ENCODE data around the gene ZAP70. TPM values are rescaled to one million over a fixed set of nuclear protein-coding genes. Genes with fewer than 3 reads are reported as not detected.
A peak's percentile ranks its signal among the peaks of the same experiment; 100 is the strongest.

ZAP70 gene
- total RNA-seq, 1 donor from 2014 or later = 0.37 TPM

- Mint-ChIP-seq H3K4me1 (ENCODE audit: low read depth) (no peaks in the 10 kb centered on the region), H3K27me3 (ENCODE audit: low read depth) (peaks cover 2% of the 10 kb centered on the region), H3K9me3 (ENCODE audit: low read depth) (no peaks in the 10 kb centered on the region), H3K4me3 (ENCODE audit: unreplicated experiment) (no peak overlapping the region), H3K27ac (ENCODE audit: unreplicated experiment) (no peak overlapping the region), H3K36me3 (ENCODE audit: low read depth) (peaks cover 1% of the 10 kb centered on the region)
- DNase-seq (ENCODE audit: low spot score) = no peak
- no peak for TF ChIP-seq CTCF (IDR thresholded peaks at IDR 0.05)
Observed at GRCh38 chr2:97703741-97704140, 9.6 kb upstream of the ZAP70 start.

- H3K4me3 Mint-ChIP-seq (ENCODE audit: unreplicated experiment) = no peak overlapping the region
- DNase-seq (ENCODE audit: low spot score) = peak; percentile 40
- H3K36me3 Mint-ChIP-seq (ENCODE audit: low read depth) = no peaks in the 10 kb centered on the region
- H3K4me1 Mint-ChIP-seq (ENCODE audit: low read depth) = peaks cover 3% of the 10 kb centered on the region
- H3K27ac Mint-ChIP-seq (ENCODE audit: unreplicated experiment) = no peak overlapping the region
- H3K27me3 Mint-ChIP-seq (ENCODE audit: low read depth) = peaks cover 3% of the 10 kb centered on the region
- H3K9me3 Mint-ChIP-seq (ENCODE audit: low read depth) = no peaks in the 10 kb centered on the region
- no peak for TF ChIP-seq CTCF (IDR thresholded peaks at IDR 0.05)
Observed at GRCh38 chr2:97704989-97705388, 8.4 kb upstream of the ZAP70 start.

- Mint-ChIP-seq H3K4me3 (ENCODE audit: unreplicated experiment) (no peak overlapping the region), H3K27ac (ENCODE audit: unreplicated experiment) (no peak overlapping the region), H3K27me3 (ENCODE audit: low read depth) (peaks cover 3% of the 10 kb centered on the region), H3K36me3 (ENCODE audit: low read depth) (no peaks in the 10 kb centered on the region), H3K4me1 (ENCODE audit: low read depth) (peaks cover 5% of the 10 kb centered on the region), H3K9me3 (ENCODE audit: low read depth) (no peaks in the 10 kb centered on the region)
- no peak for TF ChIP-seq CTCF (IDR thresholded peaks at IDR 0.05)
- peak; percentile 68 for DNase-seq (ENCODE audit: low spot score)
Observed at GRCh38 chr2:97706112-97706511, 7.3 kb upstream of the ZAP70 start.

GRCh38 chr2:97706708-97707345 is 6.5 kb upstream of the ZAP70 start:
- H3K4me3 Mint-ChIP-seq (ENCODE audit: unreplicated experiment) = no peak overlapping the region
- H3K27me3 Mint-ChIP-seq (ENCODE audit: low read depth) = peaks cover 3% of the 10 kb centered on the region

GRCh38 chr2:97707362-97708047 is 5.9 kb upstream of the ZAP70 start:
- Mint-ChIP-seq H3K4me3 (ENCODE audit: unreplicated experiment) (no peak overlapping the region), H3K9me3 (ENCODE audit: low read depth) (no peaks in the 10 kb centered on the region), H3K27ac (ENCODE audit: unreplicated experiment) (no peak overlapping the region), H3K4me1 (ENCODE audit: low read depth) (peaks cover 5% of the 10 kb centered on the region), H3K27me3 (ENCODE audit: low read depth) (peaks cover 3% of the 10 kb centered on the region), H3K36me3 (ENCODE audit: low read depth) (no peaks in the 10 kb centered on the region)
- no peak for TF ChIP-seq CTCF (IDR thresholded peaks at IDR 0.05)
- peak; percentile 71 for DNase-seq (ENCODE audit: low spot score)

More at GRCh38 chr2:97706708-97707345, 6.5 kb upstream of the ZAP70 start:
- no peak overlapping the region for H3K27ac Mint-ChIP-seq (ENCODE audit: unreplicated experiment)
- no peak for TF ChIP-seq CTCF (IDR thresholded peaks at IDR 0.05)
- DNase-seq (ENCODE audit: low spot score) = peak; percentile 59
- peaks cover 5% of the 10 kb centered on the region for H3K4me1 Mint-ChIP-seq (ENCODE audit: low read depth)
- no peaks in the 10 kb centered on the region for H3K36me3 Mint-ChIP-seq (ENCODE audit: low read depth)
- H3K9me3 Mint-ChIP-seq (ENCODE audit: low read depth) = no peaks in the 10 kb centered on the region
